Sigmoid colon (tissue), 4 donors: Measurements from ENCODE around the gene PPP2R5B.

Experiments
- EP300 ChIP-seq, 4 donors: sonication (generic); formaldehyde crosslinking; IDR thresholded peaks; one replicate each; pipeline ENCODE4 v1.6.1; 2017; ENCODE audit warnings: antibody characterized with exemption in 4 of 4
- POLR2A ChIP-seq, 2 donors: fragments of 450-650 bp; IDR thresholded peaks; one replicate each; pipeline ENCODE4 v1.6.1; 2016; ENCODE audit warnings: antibody characterized with exemption in 2 of 2, mild to moderate bottlenecking in 2 of 2, moderate library complexity in 2 of 2
- POLR2AphosphoS5 ChIP-seq, 4 donors: sonication (generic); formaldehyde crosslinking; IDR thresholded peaks; one replicate each; pipeline ENCODE4 v1.6.1; 2017; ENCODE audit warnings: antibody characterized with exemption in 4 of 4
- TF ChIP-seq, protein P1 (sequence below), 4 experiments: fragments of 450-650 bp in 3 of 4; fragments of 200-600 bp in 1 of 4; IDR thresholded peaks; one replicate each; pipeline ENCODE4 v1.5.1; 2016 to 2019; ENCODE audit warnings: antibody characterized with exemption in 4 of 4, mild to moderate bottlenecking in 3 of 4, moderate library complexity in 2 of 4

- TF ChIP-seq, protein P1, sequence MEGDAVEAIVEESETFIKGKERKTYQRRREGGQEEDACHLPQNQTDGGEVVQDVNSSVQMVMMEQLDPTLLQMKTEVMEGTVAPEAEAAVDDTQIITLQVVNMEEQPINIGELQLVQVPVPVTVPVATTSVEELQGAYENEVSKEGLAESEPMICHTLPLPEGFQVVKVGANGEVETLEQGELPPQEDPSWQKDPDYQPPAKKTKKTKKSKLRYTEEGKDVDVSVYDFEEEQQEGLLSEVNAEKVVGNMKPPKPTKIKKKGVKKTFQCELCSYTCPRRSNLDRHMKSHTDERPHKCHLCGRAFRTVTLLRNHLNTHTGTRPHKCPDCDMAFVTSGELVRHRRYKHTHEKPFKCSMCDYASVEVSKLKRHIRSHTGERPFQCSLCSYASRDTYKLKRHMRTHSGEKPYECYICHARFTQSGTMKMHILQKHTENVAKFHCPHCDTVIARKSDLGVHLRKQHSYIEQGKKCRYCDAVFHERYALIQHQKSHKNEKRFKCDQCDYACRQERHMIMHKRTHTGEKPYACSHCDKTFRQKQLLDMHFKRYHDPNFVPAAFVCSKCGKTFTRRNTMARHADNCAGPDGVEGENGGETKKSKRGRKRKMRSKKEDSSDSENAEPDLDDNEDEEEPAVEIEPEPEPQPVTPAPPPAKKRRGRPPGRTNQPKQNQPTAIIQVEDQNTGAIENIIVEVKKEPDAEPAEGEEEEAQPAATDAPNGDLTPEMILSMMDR (IDR thresholded peaks at IDR 0.05): no peak
- no peak for TF ChIP-seq POLR2A (IDR thresholded peaks at IDR 0.05)
- no peak for TF ChIP-seq POLR2AphosphoS5 (IDR thresholded peaks at IDR 0.05)
- TF ChIP-seq EP300 (IDR thresholded peaks at IDR 0.05): no peak
Observed at GRCh38 chr11:64974124-64974523, 49.6 kb downstream of the PPP2R5B start.
